Stimulated activated naive CD4-positive, alpha-beta T cell (primary cell): ENCODE measurements around the gene MACROD2.
"Not testable (repeated sequence)": the region's sequence is repeated elsewhere in the genome, so short reads cannot be mapped to it uniquely, and the experiment has no call there.

Experiments
- DNase-seq, 6 experiments: peaks; one replicate each; lab custom pipeline; 2025; lab: John Stamatoyannopoulos, UW

Gene MACROD2

DNA sequence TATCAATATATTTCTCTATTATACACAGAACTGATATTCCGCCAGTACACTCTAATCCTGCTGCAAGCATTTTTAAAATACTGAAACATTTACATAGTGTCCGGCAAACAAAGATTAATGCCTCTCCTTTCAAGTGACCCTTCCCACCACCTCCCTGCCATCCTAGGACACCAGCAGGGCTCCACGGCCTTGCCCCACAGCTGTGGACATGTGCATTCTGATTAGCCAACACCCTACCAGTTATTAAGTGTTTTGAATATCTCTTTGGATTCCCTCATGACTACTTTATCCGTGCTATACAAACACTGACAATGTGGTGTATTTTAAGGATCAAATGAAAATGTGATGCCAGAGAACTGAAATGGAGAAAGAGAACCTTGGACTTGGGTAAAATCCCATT, 1962.8 kb downstream of the MACROD2 start:
- DNase-seq, result no peak

DNA sequence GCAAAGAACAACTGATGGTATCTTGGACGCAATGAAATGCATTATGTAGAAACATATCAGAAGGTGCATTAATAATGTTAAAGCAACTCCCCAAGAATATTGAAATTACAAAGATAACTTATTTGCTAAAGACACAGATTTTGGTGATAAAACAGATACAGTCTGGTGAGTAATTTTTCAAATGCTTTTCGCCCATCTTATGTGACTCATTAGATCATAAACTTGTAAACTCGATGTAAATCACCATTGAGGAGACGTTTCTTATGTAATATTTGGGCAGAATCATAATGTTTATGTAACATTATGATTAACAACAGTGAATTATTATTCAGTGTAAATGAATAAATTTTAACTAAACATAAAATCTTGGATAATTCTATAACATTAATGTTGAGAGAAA, 1969.8 kb downstream of the MACROD2 start:
- no peak for DNase-seq

DNA sequence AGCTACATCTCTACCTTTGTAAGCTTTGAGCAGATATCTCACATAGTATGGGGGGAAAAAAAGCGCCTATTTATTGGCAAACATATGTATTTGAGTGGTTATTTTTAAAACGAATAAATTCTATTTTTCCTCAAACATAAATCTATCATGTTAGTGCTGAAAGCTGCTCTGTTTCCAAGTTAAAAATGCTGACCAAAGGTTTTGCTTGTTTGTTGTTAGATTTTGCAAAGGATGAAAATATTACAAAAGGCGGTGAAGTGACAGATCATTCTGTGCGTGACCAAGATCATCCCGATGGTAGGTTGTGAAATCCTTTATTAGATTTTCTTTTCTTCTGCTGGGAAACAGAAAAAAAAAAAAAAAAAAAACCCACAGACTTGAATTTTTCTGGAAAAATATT, 1972.0 kb downstream of the MACROD2 start:
- DNase-seq, result no peak

DNA sequence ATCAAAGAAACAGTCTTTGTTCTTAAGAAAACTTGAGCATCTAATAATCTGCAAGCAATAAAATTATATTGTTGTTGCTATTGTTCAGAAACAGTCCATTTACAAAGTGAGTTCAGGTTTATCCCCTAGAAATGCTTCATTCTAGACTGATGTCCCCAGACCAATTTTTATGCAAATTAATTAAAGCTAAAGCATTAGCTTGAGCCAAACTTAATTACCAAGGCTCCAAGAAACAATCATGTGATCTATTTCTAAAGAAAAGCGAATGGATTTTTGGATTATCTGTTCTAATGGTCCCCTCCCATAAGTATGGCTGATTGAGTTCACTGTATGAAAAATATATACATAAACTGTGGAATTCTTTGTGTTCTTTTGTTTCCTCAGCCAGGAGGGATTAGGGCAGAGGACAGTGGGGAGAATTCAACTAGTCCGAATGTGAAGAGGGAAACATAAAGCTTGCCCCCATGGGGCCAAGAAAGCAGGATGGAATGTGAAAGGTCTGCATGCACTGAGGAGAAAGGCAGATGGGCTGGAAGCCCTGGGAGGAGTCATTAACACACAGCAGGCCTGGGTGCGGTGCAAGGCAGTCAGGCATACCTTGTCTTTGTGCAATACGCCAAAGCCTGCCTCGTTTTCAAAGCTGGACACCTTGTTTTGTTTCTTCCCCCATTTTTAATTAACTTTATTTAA, 1980.9 kb downstream of the MACROD2 start:
- no peak for DNase-seq

DNA sequence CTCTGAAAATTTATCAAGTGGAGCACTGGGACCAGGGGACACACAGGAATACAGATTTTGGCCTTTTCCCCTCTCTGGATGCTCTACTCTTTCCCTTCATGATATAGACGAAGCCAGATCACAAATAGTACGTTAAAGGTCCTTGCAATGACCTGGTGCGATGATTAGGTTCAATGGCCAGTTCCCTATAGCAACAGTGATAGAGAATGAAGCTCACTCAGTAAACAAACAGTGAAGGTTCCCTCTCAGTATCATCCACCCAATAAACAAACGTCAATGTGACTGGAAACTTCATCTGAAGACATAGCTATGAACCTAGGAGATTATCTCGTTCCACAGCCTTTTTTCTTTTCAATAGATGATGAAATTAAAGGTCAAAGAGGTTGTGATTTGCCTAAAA, 1981.7 kb downstream of the MACROD2 start:
- DNase-seq, result no peak

DNA sequence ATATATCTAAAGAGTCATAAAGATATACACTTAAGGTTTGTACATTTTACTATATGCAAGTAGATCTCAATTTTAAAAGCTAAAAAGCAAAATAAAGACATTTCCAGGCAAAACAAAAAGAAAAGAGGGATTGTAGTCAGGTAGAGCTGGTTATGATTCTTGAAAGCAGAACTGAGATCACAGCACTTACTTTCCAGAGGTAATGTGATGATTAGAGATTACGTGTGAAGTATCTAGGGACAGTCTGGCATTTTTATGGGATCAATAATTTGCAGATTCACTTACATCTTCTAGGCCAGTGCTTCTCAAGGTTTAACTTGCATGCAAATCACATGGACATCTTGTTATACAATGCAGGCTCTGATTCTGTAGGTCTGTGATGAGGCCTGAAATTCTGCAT, 1982.4 kb downstream of the MACROD2 start:
- no peak for DNase-seq

DNA sequence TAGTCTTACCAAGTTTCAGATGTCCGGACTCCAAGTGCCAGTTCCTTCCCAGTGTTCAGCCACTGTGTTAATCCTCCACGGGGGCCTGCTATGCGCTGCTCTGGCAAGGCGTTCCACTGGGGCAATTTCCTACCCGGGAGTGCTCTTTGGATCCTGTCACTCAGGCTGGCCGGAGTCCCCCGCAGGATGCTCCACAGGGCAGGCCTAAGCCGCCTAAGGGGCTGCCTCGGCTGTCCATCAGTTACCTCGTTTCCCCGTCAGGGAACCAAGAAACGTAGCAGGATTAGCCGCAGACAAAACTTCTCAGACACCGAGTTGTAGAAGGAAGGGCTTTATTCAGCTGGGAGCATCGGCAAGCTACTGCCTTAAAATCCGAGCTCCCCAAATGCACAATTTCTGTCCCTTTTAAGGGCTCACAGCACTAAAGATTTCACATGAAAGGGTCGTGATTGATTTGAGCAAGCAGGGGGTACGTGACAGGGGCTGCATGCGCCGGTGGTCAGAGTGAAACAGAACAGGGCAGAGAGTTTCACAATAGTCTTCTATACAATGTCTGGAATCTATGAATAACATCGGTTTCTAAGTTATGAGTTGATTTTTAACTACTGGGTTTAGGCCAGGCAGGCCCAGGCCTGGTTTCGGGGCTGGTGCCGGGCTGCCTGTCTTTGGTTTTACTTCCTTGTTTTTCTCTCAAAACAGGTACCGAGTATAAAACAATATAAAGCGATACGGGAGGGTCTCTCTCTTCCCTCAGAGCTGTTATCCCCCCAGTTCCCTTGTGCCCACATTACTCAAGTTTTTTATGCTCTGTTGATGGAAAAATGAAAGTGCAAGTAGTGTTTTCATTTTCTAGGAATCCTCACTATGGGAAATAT, 1990.4 kb downstream of the MACROD2 start:
- DNase-seq, result not testable (repeated sequence)

DNA sequence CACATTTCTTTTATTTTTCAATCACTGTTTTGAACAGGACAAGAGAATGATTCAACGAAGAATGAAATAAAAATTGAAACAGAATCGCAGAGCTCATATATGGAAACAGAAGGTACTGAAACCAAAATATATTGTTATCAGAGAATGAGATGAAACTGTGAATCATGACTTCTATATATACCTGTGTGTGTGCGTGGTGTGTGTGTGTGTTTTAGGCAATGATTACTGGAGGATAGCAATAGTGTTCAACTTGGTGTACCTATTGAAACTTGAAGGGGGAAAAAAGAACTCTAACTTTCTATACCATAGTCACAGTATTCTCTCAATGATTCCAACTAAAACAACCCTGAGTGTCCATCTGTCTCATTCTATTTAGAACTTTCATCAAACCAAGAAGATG, 1991.4 kb downstream of the MACROD2 start:
- no peak for DNase-seq

DNA sequence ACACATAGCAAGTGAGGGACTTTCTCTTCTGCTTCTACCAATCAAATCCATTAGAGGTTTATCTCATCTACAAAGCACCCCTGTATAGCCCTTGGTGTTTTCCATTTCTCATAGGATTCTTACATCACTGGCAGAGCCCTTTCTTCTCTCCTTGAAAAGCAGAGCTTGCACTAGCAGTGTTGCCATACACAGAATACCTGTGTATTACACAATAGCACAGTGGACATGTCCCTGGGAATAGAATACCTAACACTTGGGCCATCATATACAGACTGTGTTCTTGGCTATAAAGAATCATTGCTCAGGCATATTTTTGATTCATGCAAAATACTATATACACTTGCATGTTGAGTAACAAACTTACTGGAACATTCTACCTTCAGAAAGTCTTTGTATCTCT, 1996.0 kb downstream of the MACROD2 start:
- DNase-seq, result no peak

DNA sequence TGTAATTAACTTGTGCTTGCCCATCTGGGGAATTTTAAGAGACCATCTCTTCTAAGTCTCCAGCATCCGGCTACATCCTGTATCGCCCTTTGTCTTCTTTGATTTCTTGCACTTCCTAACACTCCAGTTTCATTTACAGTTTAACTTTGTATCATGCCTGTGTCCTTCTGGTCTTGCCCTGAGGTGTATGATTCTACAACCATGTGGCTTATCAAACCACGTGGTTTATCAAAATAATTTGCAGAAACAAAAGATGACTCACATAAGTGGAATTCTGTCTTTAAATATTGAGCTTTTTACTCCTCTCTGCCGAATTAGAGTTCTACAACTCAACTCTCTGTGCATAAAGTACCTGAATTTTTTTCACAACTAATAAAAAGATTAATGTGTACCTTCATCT, 1997.2 kb downstream of the MACROD2 start:
- no peak for DNase-seq

DNA sequence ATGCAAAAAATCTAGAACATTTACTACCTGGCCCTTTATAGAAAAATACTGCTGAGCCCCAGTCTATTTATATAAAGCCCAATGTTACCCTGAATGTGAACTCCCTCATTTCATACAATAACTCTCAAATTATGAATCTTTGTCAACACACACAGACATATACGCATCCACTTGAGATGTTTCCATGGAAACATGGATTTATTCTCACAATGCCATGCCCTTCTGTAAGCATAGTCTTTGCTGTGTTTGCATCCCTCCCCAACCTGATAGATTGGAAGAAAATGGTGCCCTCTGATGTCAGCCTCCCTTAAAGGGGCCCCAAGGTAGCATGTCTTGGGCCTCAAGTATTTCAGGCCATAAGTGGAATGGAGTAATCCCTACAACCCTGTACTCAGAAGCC, 2004.8 kb downstream of the MACROD2 start:
- no peak for DNase-seq

DNA sequence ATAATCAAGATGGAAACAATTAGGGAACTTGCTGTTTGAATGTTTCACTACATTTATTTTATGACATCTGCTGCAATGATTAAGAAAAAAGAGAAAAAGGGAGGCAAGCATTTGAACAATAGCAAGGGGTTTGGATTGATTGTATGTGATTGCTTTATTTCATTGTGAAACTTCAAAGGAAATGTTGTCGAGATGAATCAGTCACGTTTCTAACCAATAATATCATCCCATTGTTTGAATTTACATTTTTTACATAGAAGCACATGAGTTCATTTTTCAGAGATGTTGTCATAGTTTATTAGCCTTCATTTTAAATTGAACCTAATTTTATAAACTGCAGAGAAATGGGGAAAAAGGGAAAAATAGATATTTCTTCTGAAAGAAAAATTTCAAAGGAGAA, 2006.0 kb downstream of the MACROD2 start:
- DNase-seq, result no peak

DNA sequence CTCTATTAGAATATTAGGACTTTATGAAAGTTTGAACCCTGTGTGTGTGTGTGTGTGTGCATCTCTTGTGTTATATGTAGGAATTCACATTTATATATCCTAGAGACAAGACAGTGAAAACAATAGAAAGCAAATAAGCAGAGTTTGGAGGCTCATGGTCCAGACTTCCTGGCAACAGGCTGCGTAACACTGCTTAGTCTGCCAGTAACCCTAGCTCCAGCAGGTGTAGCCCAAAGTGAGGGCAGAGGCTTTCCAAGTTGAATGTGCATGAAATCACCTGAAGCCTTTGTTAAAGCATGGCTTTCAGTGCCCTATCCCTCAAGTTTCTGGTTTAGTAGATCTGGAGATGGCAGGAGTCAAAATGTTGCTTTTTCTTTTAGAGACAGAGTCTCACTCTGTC, 2008.0 kb downstream of the MACROD2 start:
- DNase-seq, result no peak

DNA sequence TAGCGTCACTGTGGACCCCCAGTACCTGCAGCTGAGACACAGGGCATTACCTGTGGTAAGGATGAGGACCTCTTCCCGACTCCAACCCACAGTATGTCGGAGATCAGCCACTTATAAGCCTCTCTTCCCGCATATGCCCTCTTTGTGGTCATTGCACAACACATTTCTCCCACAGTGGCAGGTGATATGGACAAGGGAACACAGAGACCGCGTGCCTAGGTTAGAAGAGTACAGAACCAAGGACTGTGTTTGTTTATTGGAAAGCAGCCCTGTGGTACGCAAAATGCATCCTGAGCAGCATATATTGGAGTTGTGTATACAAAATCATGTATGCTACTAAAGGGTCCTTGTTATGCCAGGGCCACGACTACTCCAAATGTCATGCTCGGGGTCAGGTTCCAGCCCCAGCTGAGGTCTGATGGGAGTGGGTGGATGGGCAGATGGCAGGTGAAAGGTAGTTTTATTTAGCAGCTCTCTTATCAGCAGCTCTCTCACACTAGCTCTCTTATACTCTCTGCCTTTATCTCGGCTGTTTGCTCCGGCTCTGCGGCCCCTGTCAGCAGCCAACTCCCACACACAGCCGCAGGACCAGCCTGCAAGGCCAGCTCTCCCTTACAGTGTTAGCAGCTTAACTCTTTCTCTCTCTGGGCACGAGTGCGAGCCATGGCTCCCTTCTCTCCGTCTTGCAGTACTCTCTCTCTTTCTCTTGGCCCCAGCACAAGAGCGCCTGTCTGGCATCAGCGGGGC, 2009.0 kb downstream of the MACROD2 start:
- DNase-seq, result no peak

DNA sequence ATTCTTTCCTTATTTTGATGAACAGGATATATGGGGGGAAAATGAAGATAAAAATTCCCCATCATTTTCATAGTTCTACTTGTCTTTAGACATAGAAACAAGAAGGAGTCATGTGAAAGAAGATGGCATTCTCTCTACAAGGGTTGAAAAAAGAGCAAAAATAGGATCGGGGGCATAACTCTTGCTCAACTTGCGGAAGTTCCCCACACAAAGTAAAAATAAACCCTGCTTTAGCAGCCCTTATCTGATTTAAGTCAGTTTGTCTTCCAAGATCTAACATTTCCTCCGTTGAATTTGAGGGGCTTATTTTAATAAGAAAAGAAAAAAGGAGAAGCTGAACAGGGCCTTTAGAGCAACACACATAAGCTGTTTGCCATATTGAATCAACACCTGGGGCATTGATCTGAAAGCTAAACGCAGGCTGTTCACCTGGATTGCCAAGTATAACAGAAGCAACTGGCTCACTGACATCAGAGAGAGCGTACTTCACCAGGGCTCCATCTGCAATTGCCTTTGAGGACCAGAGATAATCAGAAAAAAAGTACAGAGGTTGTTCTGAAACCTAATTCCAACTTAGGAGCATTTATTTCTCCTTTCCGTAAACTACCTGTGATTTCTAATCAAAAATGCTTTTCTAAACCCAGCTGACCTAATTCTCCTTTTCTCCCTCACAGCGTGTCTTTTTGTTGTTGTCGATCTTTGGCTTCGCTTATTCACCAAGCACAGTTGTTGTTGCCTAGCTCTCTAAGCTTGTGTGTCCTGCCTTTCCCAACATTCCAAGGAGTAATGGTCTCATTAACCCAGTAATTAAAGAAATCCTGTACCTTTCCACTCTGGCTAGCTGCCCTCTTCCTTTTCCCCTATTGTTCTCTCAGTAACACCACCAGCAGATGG, 2010.0 kb downstream of the MACROD2 start:
- DNase-seq, result no peak

DNA sequence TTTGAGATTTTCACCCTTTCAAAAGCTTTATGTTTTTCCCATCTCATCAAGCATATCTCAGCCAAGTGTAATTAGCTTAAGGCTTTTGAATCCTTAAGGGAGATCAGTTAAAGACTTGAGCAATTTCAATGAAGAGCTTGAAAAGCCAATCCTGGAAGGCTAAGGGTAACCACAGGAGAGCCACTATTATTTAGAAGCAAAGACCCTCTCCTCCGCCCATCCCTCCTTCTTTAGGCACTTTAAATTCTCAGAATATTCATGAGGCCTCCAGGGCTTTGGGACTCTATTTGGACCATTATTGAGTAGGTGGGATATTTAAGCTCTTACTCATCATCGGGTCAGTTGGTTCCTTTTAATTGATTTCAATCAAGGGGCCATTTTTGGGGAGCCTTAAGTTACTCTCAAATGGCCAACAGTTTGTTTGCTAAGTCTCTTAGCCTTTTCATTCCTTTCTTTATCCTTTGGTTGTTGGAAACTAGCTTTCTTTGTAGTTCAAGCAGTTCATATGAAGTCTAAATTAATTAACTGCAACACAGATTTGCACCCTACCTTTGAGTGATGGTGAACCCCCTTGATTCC, 2010.7 kb downstream of the MACROD2 start:
- no peak for DNase-seq

DNA sequence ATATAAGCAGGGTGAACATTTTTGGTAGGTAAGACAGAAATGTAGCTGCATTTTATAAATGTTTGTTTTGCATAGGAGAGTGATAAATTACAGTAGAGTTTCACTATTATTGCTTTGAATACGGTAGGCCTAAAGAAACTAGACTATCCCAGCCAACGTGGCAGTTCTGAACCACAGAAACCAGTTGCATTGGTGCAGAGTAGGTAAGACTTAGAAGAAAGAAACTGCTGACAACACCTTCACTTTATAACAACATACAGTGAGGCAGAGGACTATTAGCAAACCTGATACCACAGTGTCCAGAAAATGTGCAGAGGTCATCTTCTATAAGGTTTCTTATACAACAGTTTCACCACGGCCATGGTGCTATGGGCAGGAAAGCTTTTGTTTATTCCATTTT, 2011.8 kb downstream of the MACROD2 start:
- no peak for DNase-seq

DNA sequence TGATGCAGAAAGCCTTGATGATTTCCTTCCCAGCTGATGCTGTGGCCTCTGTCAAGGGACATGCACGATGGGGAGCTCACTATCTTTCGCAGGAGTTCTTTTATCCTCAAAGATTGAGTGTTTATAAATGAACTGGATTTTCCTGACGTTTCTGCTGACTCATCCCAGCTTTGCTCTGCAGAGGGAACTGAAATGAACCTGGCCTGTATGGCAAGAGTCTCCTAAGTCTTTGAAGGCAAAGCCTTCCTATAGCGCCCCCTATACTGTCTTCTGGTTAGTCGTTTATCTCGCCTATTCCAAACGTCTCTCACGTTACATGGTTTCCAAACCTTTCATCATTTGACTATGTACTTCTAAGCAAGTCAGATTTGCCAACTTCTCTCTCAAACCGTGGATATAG, 2012.6 kb downstream of the MACROD2 start:
- DNase-seq, result no peak

DNA sequence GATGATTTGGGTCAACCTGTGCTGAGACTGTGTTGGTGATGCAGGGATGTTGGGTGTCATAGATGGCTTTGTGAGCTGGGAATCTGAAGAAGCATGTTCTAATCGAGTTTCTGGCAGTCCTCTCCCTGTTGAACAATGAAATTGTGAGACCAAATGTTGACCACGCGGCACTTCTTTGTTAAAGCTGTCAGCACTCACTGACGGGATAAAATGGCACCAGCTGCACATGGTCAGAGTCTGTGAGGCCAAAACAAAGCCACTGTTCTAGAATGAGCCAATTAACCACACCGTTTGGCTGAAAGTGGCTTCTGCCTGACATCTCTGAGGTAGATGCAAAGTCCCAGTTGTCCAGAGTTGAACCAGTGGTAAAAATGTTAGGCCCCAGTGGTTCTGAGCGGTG, 2015.7 kb downstream of the MACROD2 start:
- DNase-seq, result no peak

DNA sequence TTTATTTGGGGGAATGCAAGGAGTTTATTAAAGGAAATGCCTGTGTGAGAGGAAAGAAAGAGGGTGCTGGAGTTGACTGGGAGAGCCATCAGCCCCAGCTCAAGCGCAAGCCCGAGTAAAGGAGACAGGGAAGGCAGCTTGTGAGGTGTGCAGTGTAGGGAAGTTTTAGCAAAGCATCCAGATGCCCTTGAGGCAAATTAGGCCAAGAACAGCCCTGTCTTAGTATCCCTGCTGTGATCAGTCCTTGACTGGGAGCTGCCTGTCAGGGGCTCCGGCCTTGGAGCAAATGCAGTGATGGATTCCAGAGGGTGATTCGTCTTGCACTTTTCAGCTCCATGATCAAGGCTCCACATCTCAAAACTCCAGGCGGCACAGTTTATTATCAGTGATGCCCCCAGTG, 2016.2 kb downstream of the MACROD2 start:
- DNase-seq, result no peak

DNA sequence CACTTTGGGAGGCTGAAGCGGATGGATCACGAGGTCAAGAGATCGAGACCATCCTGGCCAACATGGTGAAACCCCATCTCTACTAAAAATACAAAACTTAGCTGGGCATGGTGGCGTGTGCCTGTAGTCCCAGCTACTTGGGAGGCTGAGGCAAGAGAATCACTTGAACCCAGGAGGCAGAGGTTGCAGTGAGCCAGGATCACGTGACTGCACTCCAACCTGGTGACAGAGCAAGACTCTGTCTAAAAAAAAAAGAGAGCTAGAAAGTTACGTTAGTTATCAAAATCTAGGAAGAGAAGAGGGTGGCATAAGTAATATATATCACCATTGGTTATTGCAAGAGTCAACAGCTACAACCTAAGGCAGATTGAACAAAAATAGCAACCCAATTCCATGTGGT, 2017.6 kb downstream of the MACROD2 start:
- DNase-seq, result not testable (repeated sequence)
